ENCODE results near the gene PSMC3IP.

DNA sequence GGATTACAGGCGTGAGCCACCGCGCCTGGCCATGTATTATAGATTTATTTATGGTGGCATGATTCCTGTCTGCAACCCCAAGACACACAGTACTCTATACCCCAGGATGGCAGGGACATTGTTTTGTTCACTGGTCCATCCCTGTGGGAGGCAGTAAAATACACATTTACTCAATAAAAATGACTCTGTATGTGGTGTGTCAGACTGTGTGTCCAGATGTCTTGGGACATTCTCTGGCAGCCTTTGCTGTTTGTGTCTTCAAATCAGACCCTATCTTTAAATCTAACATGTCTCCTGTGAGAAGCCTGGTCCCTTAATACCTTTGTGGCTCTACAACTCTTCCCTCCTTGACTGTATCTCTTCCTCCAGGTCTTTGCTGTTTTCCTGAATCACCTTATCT is 17.3 kb downstream of the PSMC3IP start:
- TF ChIP-seq POLR2A (IDR thresholded peaks at IDR 0.05; ENCODE audit: low read length) (no peak), GATA1 (IDR thresholded peaks at IDR 0.05; ENCODE audit: low read depth, low read length) (no peak)

All from erythroblast (primary cell).